Measurements from ENCODE around the gene UTS2R. TPM values are rescaled to one million over a fixed set of nuclear protein-coding genes. Genes with fewer than 3 reads are reported as not detected.

Gene UTS2R
- total RNA-seq: not detected in 2 replicates

- no peak for DNase-seq (ENCODE audit: low read depth in 2 of 2)
Observed at GRCh38 chr17:82371333-82372248, at the start of gene UTS2R. TSS of gene UTS2R (plus strand) at chr17:82371765. CDS start at chr17:82374325, 2,560 bp downstream.

- no peak for DNase-seq (ENCODE audit: low read depth in 2 of 2)
Observed at GRCh38 chr17:82321947-82322466, 49.6 kb upstream of the UTS2R start.

GRCh38 chr17:82322526-82323453, 48.8 kb upstream of the UTS2R start:
- DNase-seq (ENCODE audit: low read depth in 2 of 2): no peak

- no peak for DNase-seq (ENCODE audit: low read depth in 2 of 2)
Observed at GRCh38 chr17:82323514-82324234, 47.9 kb upstream of the UTS2R start.

- DNase-seq (ENCODE audit: low read depth in 2 of 2): no peak
Observed at GRCh38 chr17:82324566-82325285, 46.8 kb upstream of the UTS2R start.

DNA sequence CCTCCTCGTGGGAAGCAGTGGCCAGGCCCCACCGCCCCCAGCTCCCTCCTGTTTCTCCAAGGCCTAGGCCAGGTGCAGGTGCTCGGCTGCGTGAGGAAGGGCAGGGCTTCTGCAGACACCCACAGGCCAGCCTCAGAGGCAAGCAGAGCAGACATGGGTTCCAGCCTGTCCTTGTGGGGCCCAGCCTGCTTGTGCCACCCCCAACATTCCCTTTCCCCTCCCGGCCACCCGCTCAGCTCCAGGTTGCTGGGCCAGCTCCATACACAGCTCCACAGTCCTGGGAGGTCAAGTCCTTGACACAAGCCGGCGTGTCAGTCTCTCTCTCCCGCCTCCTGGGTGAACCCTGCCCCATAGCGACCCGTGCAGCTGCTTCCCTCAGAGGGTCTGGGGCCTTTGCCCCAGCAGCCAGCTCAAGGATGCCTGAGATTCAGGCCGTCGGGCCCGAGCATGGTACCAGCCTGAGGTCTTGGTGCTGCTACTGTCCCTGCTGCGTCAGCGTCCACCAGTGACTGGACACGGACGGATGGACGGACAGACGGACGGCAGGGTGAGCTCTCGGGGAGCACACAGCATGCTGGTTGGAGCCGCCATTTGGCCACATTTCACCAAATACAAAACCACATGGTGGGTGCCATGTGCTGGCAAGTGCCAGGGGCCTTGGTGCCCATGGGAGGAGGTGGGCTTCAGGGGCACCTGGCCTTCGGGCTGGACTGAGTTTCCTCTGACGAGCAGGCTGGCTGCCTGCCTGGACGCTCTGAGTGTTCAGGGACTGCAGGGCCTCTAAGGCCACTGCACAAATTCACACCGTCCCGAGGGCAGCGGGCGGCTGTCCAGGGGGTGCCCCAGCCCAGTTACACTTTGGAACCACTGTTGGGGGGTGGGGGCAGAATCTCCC, 46.0 kb upstream of the UTS2R start:
- no peak for DNase-seq (ENCODE audit: low read depth in 2 of 2)

GRCh38 chr17:82327289-82327688, 44.3 kb upstream of the UTS2R start:
- no peak for DNase-seq (ENCODE audit: low read depth in 2 of 2)

GRCh38 chr17:82327757-82328140, 43.8 kb upstream of the UTS2R start:
- DNase-seq (ENCODE audit: low read depth in 2 of 2): no peak

DNA sequence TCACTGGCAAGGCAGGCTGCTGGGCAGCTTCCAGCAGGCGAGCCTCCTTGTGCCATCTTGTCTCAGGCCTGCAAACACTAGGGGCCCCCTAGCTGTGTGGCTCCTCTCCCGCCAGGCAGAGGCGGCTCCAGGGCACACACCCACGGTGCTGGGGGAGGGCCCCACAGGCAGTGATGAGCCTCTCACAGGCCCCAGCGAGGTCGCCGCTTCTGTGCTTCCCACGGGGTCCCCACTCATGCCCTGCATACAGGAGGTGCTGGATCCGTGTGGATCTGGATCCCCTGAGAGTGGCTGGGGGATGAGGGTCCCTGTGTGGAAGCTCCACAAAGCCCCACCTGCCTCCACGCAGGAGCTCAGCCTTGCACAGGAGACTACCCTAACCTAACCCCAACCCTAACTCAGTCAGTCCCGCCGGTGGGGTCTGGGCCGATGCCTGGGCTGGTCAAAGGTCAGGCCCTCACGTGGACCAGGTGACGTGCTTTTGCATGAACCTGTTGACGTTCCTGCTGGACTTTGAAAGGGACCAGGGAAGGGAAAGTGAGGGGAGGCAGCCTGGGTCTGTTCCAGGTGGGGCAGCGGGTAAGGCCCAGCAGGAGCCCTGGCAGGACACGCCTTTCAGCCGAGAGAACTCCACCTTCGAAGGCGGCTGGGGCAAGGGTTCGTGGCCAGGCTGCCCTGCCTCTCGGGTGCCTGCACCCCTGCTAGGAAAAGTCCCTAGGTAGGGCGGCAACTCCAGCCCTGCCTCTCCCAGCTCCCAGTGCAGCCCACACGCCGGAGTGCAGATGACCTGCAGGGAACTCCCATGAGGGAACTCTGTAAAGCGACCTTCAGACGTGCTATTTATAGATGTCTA, 43.2 kb upstream of the UTS2R start:
- no peak for DNase-seq (ENCODE audit: low read depth in 2 of 2)

DNA sequence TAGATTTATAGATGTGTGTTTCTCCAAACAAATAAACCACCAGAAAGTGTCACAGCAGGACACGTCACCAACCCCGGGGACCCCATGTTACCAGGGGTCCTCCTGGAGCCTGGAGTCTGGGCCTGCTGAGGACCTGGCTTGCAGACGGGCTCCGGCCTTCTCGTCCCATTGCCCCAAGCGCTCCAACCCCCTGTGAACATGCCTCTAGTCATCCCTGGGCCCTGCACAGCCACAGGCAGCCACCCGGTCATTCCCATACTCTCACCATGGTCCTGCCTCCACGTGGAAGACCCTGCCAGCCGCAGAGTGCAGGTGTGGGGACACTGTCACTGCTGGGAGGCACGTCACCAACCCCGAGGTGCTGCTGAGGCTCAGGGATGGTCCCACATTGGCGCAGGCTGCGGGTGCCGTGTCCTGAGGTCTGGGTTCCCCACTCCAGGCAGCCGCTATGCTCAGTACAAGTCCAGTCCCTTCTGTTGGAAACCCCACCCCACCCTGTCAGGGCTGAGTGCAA, 42.5 kb upstream of the UTS2R start:
- no peak for DNase-seq (ENCODE audit: low read depth in 2 of 2)

DNA sequence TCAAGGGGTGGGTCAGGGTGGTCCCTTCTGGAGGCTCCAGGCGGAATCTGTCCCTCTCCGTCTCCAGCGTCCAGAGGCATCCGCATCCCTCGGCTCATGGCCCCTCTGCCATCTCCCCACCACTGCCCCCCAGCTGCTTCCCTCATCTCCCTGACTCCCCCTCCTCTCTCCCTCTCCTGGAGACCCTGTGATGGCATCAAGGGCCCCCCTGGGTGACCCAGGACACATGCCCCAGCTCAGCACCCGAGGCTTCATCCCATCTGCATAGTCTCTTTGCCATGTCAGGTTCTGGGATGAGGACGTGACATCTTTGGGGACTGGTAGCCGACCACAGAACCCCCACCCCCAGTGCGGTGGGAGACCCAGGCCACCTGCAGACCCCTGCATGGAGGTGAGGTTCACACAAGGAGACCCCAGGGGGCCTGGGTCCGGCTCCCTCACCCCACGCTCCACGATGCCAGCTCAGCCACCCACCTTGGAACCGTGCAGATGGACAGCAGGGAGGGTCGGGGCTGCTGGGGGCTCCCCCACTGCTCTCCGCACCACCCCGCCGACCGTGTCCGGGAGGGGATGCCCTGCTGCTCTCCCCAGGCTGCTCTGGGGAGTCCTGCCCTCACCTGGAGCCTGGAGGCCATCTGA, 41.8 kb upstream of the UTS2R start:
- no peak for DNase-seq (ENCODE audit: low read depth in 2 of 2)

GRCh38 chr17:82330322-82331239, 41.0 kb upstream of the UTS2R start:
- peak; percentile 25 to 47 for DNase-seq (ENCODE audit: low read depth in 2 of 2)

- no peak for DNase-seq (ENCODE audit: low read depth in 2 of 2)
Observed at GRCh38 chr17:82331345-82331939, 40.1 kb upstream of the UTS2R start.

DNA sequence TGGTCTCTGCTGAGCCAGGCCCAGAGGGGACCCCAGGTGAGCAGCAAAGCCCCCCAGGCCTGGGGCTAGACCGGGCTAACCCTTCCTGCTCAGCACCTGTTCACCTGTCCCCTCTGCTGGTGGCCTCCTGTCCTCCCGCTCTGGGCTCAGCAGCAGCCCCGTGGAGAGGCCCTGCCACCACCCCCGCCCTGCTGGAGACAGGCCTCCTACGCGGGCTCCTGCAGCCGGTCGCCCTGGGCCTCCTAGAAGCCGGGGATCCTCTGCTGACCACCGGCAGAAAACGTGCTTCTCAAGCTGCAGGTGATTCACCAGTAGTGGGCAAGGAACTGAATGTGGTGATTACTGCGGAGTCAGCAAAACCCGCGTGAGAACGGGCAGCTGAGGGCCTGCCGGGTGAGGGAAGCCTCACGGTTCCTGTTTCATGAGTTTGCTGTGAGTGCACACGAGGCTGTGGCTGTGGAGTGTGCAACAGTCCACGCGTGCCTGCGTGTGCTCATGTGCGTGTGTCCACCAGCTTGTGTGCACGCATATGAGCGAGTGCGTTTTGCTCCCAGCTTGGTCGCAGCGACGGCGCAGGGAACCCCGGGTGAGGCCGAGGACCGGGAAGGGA, 38.8 kb upstream of the UTS2R start:
- DNase-seq (ENCODE audit: low read depth in 2 of 2): no peak

GRCh38 chr17:82333279-82334171, 38.0 kb upstream of the UTS2R start, which contains the start of gene SECTM1:
TSS of gene SECTM1 (minus strand) at chr17:82333766. CDS start at chr17:82327240, 6,526 bp downstream.
- DNase-seq (ENCODE audit: low read depth in 2 of 2): peak in 1 of 2 donors; percentile 33

Data from dermis microvascular lymphatic vessel endothelial cell (primary cell).